SK-N-SH (cell line): ENCODE results near the gene FRMD3. TPM values are rescaled to one million over a fixed set of nuclear protein-coding genes. Genes with fewer than 3 reads are reported as not detected.

Experiments used
- CTCF ChIA-PET: fragments of 300-600, 350-600 bp; formaldehyde crosslinking; extraction: SDS; loops from one replicate; lab custom pipeline; 2021; lab: Yijun Ruan, JAX
- POLR2A ChIA-PET: fragments of 350-600 bp; sonication (Branson Sonifier 250); formaldehyde crosslinking; extraction: SDS; loops from one replicate; lab custom pipeline; 2020; ENCODE audit warnings: antibody characterized with exemption, inconsistent platforms; lab: Yijun Ruan, JAX
- DNase-seq: peaks from one replicate; pipeline ENCODE4 v3.0.0; 2012
- H2AFZ ChIP-seq: fragments of 200-600 bp; sonication (generic); 2 replicates; pipeline ENCODE4 v1.8.1; 2016; ENCODE audit warnings: antibody characterized with exemption, mild to moderate bottlenecking, low read depth
- H3F3A ChIP-seq: fragments of 200-600 bp; sonication (generic); replicated peaks from 2 replicates; pipeline ENCODE3; 2016; ENCODE audit warnings: antibody characterized with exemption, mild to moderate bottlenecking; ENCODE audit not compliant: insufficient read depth
- H3K27ac ChIP-seq, 2 experiments: fragments of 200-500 bp in 1 of 2; fragments of 200-600 bp in 1 of 2; sonication (Bioruptor generic) in 1 of 2; sonication (generic), shearing (Covaris generic) in 1 of 2; 2 replicates each; pipeline versions ENCODE4 v1.5.1 to v1.6.1; 2014 to 2016; ENCODE audit warnings: low read depth in 2 of 2, inconsistent platforms in 1 of 2, low read length in 1 of 2, mild to moderate bottlenecking in 1 of 2, mixed read lengths in 1 of 2
- H3K27me3 ChIP-seq: fragments of 200-600 bp; sonication (generic), shearing (Covaris generic); 2 replicates; pipeline ENCODE4 v1.6.1; 2016; ENCODE audit warnings: mixed run types; ENCODE audit not compliant: insufficient read depth
- H3K36me3 ChIP-seq, 2 experiments: fragments of 200-500 bp in 1 of 2; fragments of 200-600 bp in 1 of 2; sonication (Bioruptor generic) in 1 of 2; sonication (generic) in 1 of 2; replicated peaks in 1 of 2; 2 replicates each; pipeline versions ENCODE3 to v1.5.1; 2014 to 2016; ENCODE audit warnings: low read length in 1 of 2, mild to moderate bottlenecking in 1 of 2; ENCODE audit not compliant: insufficient read depth in 2 of 2, control insufficient read depth in 1 of 2
- H3K4me1 ChIP-seq, 2 experiments: fragments of 200-500 bp in 1 of 2; fragments of 200-600 bp in 1 of 2; sonication (Bioruptor generic) in 1 of 2; sonication (generic), shearing (Covaris generic) in 1 of 2; 2 replicates each; pipeline versions ENCODE4 v1.5.1 to v1.6.1; 2014 to 2016; ENCODE audit warnings: low read depth in 1 of 2, low read length in 1 of 2, mixed run types in 1 of 2; ENCODE audit not compliant: insufficient read depth in 2 of 2, control insufficient read depth in 1 of 2
- H3K4me2 ChIP-seq: fragments of 200-600 bp; sonication (generic), shearing (Covaris generic); 2 replicates; pipeline ENCODE4 v1.6.1; 2017; ENCODE audit warnings: mixed run types
- H3K4me3 ChIP-seq, 2 experiments: fragments of 200-500 bp in 1 of 2; fragments of 200-600 bp in 1 of 2; sonication (Bioruptor generic) in 1 of 2; sonication (generic), shearing (Covaris generic) in 1 of 2; 2 replicates each; pipeline versions ENCODE4 v1.5.1 to v1.8.1; 2014 to 2016; ENCODE audit warnings: low read depth in 2 of 2, inconsistent platforms in 1 of 2, low read length in 1 of 2, mild to moderate bottlenecking in 1 of 2, mixed read lengths in 1 of 2, moderate library complexity in 1 of 2
- H3K79me2 ChIP-seq: fragments of 200-600 bp; sonication (generic); 2 replicates; pipeline ENCODE4 v1.8.1; 2017; ENCODE audit warnings: mild to moderate bottlenecking; ENCODE audit not compliant: insufficient read depth
- H3K9ac ChIP-seq: fragments of 200-600 bp; sonication (generic); 2 replicates; pipeline ENCODE4 v1.6.1; 2017; ENCODE audit warnings: mixed run types
- H3K9me2 ChIP-seq: fragments of 200-600 bp; sonication (generic); 2 replicates; pipeline ENCODE4 v1.6.1; 2017; ENCODE audit warnings: mixed run types
- H3K9me3 ChIP-seq: fragments of 200-600 bp; sonication (generic); 2 replicates; pipeline ENCODE4 v1.6.1; 2017; ENCODE audit warnings: mixed run types, mild to moderate bottlenecking, moderate library complexity
- H4K20me1 ChIP-seq: fragments of 200-600 bp; sonication (generic); 2 replicates; pipeline ENCODE4 v1.6.1; 2017; ENCODE audit warnings: mild to moderate bottlenecking, mixed run types; ENCODE audit not compliant: insufficient read depth
- CTCF ChIP-seq: fragments of 200-600 bp; sonication (generic); IDR thresholded peaks from 2 replicates; pipeline ENCODE4 v1.6.1; 2017; ENCODE audit warnings: antibody characterized with exemption, mild to moderate bottlenecking, moderate library complexity
- EP300 ChIP-seq, 2 experiments: IDR thresholded peaks; 2 replicates each; pipeline versions ENCODE4 v1.4.0 to v1.6.1; 2012; ENCODE audit warnings: borderline replicate concordance in 1 of 2, low read depth in 1 of 2, low read length in 1 of 2
- FOSL2 ChIP-seq: IDR thresholded peaks from 2 replicates; pipeline ENCODE4 v1.4.0; 2012; ENCODE audit warnings: low read depth, mild to moderate bottlenecking, moderate library complexity, borderline replicate concordance
- FOXM1 ChIP-seq: IDR thresholded peaks from 2 replicates; pipeline ENCODE4 v1.4.0; 2012; ENCODE audit warnings: low read depth, mild to moderate bottlenecking
- NFIC ChIP-seq: IDR thresholded peaks from 2 replicates; pipeline ENCODE4 v1.4.0; 2012; ENCODE audit warnings: borderline replicate concordance
- NRF1 ChIP-seq: IDR thresholded peaks from 2 replicates; pipeline ENCODE4 v1.6.1; 2012; ENCODE audit warnings: low read depth, mild to moderate bottlenecking, low read length
- RAD21 ChIP-seq: IDR thresholded peaks from 2 replicates; pipeline ENCODE4 v1.6.1; 2012; ENCODE audit warnings: mild to moderate bottlenecking, low read length
- RCOR1 ChIP-seq: fragments of 150-350 bp; IDR thresholded peaks from 2 replicates; pipeline ENCODE4 v1.6.1; 2017; ENCODE audit warnings: antibody characterized with exemption, low read length
- REST ChIP-seq: IDR thresholded peaks from 2 replicates; pipeline ENCODE4 v1.6.1; 2012; ENCODE audit warnings: mild to moderate bottlenecking, low read depth, low read length, moderate library complexity
- SIN3A ChIP-seq: IDR thresholded peaks from 2 replicates; pipeline ENCODE4 v1.6.1; 2012; ENCODE audit warnings: low read depth, mild to moderate bottlenecking, low read length, moderate library complexity, borderline replicate concordance
- ZBTB33 ChIP-seq: IDR thresholded peaks from 2 replicates; pipeline ENCODE4 v1.4.0; 2012; ENCODE audit warnings: low read depth, borderline replicate concordance
- WGBS: methylation state at CpG from one replicate; pipeline ENCODE4 v1.1.6; 2017; ENCODE audit warnings: low lambda C conversion rate; 5-methylcytosine and 5-hydroxymethylcytosine counted together
- polyA plus RNA-seq, 3 experiments: library from polyadenylated mRNA; depleted of rRNA; stranded (reverse); fragments of >200 nt; gene quantifications; 2 replicates each; pipeline ENCODE4 v1.2.3, GENCODE V29; 2012

Gene FRMD3
- polyA plus RNA-seq, 1 of the 3 experiments (the other 2 are of a cell fraction): 0.89 TPM

DNA sequence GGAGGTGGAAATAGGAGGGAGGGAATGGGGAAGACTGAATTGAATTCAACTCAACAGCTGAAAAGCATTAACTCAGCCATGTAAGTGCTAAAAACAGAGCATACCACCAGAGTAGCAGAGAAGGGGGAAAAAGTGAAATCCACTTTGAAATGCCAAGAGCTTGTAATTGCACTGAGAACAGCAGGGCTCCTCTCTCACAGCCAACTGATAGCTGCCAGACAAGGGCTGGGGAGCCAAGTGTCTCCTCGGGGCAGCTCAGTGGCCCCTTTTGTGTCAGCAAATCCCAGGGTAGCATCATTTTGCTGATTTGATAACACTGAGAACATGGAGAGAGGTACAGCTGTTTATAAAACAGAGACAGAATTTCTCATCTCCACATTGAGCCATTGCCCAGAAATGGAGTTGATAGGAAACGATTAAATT is 182.5 kb downstream of the FRMD3 start (continued):
- TF ChIP-seq FOSL2: no peak
- peak in 1 of 2 experiments; percentile 88; a peak in 2 of 4 replicates for TF ChIP-seq EP300 (IDR thresholded peaks at IDR 0.05; ENCODE audit: borderline replicate concordance in 1 of 2, low read depth in 1 of 2, low read length in 1 of 2)
- TF ChIP-seq SIN3A: no peak
- TF ChIP-seq RAD21: peak; percentile 21
- no peak for TF ChIP-seq CTCF
- no peak for TF ChIP-seq NRF1
- TF ChIP-seq FOXM1: no peak
- TF ChIP-seq RCOR1: peak; percentile 89
- TF ChIP-seq NFIC: no peak
- no peak for TF ChIP-seq ZBTB33

GRCh38 chr9:83355024-83355444 is 183.2 kb downstream of the FRMD3 start:
- peaks cover 0 to 5% of the 10 kb centered on the region in 2 experiments for H3K36me3 ChIP-seq
- H3K4me2 ChIP-seq: no peak overlapping the region
- H3K79me2 ChIP-seq: no peaks in the 10 kb centered on the region
- peaks cover 0 to 9% of the 10 kb centered on the region in 2 experiments; a peak in 2 of 4 replicates for H3K4me1 ChIP-seq
- DNase-seq: no peak
- H3K27me3 ChIP-seq: no peaks in the 10 kb centered on the region
- no peaks in the 10 kb centered on the region; the same call in 1 of the 2 replicates for H3K9me3 ChIP-seq
- H3K9ac ChIP-seq: no peak overlapping the region
- H3F3A ChIP-seq: no peaks in the 10 kb centered on the region
- TF ChIP-seq ZBTB33: no peak
- peak; percentile 91 for TF ChIP-seq REST
- H2AFZ ChIP-seq: no peak overlapping the region
- 74% methylated on average over 4 of the region's 4 CpGs for whole genome bisulfite sequencing
- H4K20me1 ChIP-seq: no peaks in the 10 kb centered on the region
- no peak overlapping the region for H3K4me3 ChIP-seq
- no peaks in the 10 kb centered on the region; the same call in 1 of the 2 replicates for H3K9me2 ChIP-seq
- peak overlapping the region in 1 of 2 experiments; percentile 97; a peak in 2 of 4 replicates for H3K27ac ChIP-seq
- ChIA-PET POLR2A (interaction anchor here (1.0 kb wide), 1 partner anchor 28 kb away, joined by 3 read pairs; no protein-coding TSS in a partner anchor), CTCF (interaction anchor here (0.6 to 5.3 kb wide), 8 partner anchors 20 to 242 kb away, joined by 3 to 34 read pairs (median 4); partner anchors contain the start of gene FRMD3)
